UCSD-AML1 (cell line): Measurements from ENCODE around the gene LAMA3.

Source experiments
- DNase-seq: peaks from one replicate; lab custom pipeline; 2025; ENCODE audit not compliant: unreplicated experiment; lab: John Stamatoyannopoulos, UW

LAMA3 gene

DNA sequence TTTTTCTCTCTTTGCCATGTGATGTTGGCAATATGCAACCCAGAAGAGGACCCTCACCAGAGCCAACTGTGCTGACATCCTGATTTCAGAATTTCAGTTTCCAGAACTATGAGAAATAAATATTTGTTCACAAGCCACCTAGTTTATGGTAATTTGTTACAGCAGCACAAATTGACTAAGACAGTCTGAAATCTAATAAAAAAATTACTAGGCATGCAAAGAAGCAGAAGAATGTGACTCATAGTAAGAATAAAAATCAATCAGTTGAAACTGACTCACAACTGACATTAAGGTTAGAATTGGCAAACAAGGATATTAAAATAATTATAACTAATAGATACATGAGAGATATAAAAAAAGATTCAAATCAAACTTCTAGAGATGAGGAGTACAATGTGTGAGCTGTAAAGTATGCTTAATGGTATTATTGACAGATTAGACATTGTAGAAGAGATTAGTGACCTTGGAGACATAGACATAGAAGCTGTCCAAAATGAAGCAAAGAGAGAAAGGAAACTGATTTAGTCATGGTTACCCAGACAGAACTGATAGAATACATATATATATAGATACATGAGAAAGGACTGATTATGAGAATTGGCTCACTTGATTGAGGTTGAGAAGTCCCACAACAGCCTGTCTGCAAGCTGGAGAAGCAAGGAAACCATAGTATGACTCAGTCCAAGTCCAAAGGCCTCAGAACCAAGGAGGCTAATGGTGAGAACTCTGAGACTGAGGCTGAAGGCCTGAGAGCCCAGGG lies 297.5 kb downstream of the LAMA3 start:
- no peak for DNase-seq

DNA sequence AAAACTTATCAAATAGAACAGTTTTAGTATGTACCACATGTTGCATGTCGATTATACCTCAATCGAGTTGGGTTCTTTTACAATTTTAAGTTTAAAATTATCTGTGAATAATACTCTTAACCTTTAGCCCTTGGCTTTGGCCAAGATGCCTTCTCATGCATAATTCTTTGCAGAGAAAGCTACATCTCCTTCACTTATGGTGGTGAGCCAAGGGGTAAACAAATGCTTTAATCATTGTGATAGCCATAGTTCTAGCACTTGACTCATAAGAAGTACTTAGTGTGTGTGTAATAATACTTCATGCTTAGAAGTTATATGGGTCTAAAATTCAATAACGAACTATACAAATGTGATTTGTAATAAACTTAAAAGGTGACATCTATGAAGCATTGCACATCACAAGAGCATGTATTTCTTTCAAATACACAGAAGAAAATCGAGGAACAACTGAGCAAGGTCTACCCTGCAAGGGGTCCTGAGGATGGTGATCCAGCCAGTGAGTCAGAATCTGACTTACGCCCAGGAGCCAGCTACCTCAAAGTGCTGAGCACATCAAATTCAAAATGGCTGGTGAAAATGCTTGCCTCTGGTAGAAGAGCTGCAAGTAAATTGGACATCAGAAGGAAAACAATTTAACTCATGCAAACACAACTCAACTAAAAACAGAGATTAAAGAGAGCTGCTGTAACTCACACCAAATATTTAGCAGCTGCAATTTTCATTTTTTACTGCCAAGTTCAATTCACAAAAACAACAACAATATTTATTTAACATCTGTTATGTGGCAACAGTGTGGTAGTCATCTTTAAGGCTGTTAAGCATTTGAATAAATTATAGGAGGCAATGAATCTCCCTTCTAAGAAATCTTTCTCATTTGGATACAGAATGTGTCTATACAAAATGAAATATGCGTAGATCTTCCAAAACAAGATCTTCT lies 301.5 kb downstream of the LAMA3 start:
- DNase-seq, result no peak

DNA sequence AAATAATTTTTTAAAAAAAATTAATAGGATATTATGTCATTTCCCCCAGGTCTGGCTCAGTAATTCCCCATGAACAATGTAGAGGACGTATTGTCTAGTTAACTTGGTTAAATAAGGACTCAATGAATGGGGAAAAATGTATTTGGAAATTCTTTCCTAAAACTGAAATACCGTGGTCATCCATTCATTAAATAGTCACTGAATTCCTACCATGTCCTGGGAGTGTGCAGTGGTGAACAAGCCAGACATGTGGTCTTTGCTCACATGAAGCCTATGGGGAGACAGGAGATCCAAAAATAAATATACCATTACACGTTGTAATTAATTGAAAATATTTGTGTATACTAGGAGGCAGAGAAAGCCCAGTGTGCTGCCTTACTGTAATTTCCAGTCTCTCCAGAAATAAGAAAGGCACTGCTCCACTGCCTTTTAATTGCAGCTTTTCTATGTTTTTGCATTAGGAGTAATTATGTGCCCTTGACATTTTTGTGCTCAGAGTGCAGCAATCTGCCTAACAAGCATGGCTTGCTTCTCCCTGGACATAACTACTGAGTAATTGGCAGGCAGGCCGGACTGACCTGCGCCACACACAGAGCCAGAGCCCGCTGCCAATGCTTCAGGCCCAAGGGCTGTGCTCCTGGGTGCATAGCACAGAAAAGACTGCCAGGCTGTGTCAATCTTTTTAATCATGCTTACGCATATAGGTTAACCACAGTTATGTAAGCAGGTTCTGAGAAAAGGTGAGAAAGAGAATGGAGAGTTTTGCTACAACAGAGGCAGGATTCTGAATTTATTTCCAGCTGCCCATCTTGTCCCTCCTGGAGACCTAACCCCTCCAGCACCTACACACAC lies 303.1 kb downstream of the LAMA3 start:
- DNase-seq, result no peak

DNA sequence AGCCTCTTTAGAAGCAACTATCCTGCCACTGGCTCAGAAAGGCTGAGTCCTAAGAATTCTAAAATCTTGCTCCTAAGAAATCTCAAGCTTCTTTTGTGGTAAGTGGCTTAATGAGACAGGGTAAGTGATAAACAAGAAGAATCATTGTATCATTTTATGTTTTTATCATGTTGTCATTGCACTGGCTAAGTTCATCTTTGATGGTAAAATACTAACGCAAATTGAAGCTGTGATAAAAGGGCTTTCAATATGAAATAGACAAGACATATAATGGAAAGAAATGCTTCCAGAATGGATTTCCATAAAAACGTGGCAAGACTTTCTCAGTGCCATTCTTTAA lies 303.7 kb downstream of the LAMA3 start:
- DNase-seq, result no peak

DNA sequence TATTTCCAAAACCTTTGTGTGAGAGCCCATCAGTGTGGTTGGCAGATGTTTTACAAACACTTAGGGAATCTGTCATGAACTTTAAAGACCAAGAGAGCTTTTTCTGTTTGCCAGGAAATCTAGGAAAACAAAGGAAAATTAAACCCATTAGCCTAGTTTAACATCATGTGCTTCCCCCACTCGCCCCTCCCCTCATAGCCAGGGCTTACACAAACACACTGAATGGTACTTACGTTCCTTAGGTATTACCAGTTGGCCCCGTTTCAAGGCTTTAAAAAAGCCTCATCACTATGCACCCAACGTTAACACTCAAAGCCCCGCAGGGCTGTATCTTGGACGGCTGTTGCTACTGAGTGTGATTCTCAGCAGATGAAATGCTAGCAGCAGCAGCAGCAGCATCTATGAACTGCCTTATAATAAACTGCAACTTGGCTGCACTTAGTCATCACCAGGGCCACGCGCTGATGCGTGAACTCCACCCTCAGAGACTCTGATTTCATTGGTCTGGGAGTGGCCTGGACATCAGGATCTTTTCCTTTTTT lies 305.2 kb downstream of the LAMA3 start:
- no peak for DNase-seq

DNA sequence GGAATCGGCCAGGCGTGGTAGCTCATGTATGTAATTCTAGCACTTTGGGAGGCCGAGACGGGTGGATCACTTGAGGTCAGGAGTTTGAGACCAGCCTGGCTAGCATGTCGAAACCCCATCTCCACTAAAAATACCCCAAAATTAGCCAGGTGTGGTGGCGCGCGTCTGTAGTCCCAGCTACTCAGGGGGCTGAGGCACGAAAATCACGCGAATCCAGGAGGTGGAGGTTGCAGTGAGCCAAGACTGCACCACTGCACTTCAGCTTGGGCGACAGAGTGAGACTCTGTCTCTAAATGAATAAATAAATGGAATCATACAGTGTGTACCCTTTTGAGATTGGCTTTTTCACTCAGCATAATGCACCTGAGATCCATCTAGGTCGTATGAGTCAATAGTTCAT lies 305.9 kb downstream of the LAMA3 start:
- no peak for DNase-seq

DNA sequence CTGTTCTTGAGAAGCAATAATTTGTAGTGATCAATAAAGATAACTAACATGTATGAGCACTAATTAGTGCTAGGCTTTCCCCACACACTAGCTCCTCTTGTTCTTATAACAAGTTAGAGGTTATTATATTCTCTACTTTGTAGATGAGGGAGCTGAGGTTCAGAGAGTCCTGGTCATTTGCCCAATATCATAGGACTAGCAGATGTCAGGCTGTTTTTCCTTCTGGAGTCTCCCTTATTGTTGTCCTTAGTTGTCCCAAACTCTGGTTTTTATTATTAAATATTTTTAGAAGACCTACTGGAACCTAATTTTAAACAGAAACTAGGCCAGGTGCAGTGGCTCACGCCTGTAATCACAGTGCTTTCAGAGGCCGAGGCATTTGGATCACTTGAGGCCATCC lies 308.8 kb downstream of the LAMA3 start:
- DNase-seq, result no peak

DNA sequence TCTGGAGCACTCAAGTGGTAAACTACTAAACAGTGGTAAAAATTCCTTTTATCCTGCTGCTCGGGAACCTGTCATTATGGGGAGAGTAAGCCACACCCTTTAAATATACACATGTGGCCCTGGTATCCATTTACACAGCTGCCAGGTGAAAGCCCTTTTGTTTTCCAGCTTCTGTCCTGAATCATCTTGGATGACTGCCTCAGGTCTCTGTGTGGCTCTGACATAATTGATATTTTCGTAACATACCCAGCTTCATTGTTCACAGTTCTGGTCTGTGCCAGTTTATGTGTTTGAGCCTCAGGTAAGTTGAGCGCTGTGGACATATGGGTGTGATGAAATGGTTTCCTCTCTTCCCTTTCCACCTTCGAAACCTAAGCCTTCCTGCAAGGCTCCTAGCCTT lies 309.6 kb downstream of the LAMA3 start:
- no peak for DNase-seq

DNA sequence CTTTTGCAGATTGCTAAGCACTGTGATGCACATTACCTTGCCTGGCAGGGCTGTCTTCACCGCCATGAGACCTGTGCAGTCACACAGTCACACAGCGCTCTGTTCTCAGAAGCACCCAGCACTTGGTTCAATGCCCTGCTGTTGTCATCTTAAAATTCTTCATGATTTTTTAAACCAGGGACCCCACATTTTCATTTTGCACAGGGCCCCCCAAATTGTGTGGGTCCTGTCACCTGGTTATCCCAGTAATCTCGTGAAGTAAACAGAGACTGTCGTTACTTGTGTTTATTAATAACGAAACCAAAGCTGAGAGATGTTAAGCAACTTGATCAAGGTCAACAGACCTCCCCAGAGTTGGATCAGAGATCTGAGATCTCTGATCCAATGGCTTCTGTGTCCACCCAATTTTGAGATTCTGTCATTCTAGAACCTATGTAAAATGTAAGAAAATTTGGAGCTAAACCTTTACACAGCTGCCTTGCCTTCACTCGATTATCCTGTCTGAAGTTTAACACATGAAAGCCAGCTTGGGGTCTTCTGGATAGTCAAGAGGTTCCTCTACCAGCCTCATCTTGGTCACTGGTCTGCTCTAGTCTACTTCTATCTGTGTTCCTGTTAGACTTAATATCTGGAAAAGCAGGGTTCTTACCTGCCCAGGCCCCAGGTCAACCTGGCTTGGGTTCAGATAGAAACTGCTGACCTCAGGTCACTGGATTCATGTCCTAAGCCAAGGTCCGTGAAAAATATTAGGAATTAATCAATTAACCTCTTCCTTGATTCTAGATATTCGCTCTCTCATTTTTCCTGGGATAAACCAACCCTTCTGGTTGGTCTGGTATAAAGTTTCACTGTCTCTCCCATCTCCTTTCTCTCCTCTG lies 311.6 kb downstream of the LAMA3 start:
- no peak for DNase-seq

DNA sequence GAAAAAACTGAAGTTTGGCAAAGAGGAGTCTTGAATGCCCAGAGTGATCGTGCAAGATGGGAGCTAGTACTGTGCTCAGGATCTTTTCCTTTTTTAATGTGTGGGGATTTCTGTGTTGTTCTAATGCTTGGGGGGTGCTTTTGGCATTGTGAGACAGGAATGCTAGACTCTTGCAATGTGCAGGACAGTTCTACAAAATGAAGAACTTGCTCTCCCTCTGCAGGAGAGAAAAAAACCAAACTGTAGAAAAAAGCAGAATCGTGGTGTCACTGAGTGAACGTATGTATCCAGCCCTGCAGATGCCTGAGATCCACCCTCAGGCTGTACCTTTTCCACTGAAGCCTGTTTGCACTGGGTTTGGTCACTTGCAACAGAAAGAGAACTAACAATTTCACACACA lies 313.2 kb downstream of the LAMA3 start:
- no peak for DNase-seq

DNA sequence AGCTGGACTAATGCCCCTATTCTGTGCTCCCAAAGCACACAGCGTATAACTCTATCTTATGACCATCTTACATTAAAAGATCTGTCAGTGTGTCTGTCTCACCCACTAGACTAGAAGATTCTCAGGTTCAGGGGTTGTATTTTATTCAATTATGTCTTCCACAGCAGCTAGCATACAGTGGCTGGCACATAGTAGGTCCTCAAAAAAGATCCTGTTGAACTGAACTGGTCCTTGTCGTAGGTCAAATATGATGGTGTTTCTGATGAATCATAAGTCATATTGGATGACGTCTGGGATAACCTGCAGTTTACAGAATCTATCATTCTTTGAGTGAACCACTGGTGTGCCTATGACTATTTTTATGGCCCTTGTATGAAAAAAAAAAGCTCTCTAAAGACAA lies 314.0 kb downstream of the LAMA3 start:
- DNase-seq, result no peak

DNA sequence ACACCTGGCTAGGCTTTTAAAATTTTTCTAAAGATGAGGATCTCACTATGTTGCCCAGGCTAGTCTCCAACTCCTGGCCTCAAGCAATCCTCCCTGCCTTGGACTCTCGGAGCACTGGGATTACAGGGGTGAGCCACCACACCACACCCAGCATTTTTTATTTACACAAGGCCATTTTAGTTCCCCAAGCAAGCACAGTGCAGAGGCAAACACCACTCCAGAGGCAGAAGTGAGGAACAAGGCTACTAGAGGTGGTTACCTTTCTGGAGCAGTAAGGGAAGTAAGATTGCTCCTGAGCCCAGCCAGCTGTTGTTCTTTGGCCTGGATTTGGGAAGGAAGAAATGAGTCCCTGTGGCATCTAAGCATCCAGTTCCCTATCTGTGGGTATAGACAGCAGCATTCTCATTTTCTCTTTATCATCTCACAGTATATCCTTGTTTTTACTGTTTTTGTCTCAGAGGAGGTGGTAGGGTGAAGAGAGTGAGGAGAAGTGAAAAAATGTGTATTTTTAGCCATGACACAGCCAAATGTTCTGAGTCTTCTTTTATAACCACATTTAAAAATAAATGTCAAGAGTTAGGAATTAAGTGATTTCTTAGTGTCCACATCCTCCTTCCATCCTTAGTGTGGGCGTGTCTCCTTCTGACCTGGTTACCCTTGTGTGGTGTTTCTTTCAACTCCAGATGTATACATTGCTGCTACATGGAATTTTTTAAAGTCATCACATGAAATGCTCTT lies 314.8 kb downstream of the LAMA3 start:
- DNase-seq, result no peak
